Ammon's horn (tissue), 1 donor: ENCODE data around the gene PIGM.
A peak's percentile ranks its signal among the peaks of the same experiment; 100 is the strongest.

Source experiments
- DNase-seq: peaks from one replicate; pipeline ENCODE4 v3.0.0-alpha.2; 2016; ENCODE audit warnings: low spot score

PIGM gene

GRCh38 chr1:160031365-160032164, at the start of gene PIGM:
Gene PIGM, minus strand, starts transcription at chr1:160031990. Its CDS starts 251 bp downstream, at chr1:160031739.
- peak; percentile 94 for DNase-seq

DNA sequence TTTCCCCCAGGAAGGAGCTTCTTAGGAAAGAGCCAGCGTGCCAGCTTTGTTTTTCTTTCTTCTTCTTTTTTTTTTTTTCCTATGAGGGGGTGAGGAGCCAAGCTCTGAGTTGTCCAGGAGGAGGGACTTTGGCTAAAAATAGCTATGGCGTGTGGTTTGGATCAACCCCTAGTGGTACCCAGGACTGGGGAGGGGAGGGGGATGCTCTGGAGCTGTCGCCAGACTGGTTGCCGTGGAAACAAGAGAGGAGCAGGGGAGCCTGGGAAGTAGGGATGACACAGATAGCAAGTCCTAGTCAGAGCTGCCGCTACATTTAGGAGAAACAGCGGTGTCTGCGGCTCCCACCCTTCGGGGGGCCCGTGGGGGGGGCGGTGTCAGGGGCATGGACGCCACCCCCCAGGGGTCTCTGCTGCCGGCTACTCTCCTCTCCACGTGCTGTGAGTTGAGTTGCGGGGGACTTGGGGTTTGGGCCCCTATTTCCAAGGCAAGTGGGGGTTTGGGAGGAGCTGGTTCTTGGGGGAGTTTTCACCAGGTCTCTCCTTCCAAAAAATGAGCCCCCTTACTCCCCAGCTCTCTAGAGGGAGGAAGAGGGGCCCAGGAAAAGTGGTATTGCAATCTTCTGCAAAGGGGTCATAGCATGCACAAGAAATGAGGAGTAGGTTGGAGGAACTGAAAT, 49.6 kb upstream of the PIGM start, which contains the start of gene KCNJ9:
KCNJ9 (plus strand) TSS at position 278 of the 676 bp plus-strand sequence. CDS start 2,493 bp downstream, outside the sequence.
- peak; percentile 96 for DNase-seq

DNA sequence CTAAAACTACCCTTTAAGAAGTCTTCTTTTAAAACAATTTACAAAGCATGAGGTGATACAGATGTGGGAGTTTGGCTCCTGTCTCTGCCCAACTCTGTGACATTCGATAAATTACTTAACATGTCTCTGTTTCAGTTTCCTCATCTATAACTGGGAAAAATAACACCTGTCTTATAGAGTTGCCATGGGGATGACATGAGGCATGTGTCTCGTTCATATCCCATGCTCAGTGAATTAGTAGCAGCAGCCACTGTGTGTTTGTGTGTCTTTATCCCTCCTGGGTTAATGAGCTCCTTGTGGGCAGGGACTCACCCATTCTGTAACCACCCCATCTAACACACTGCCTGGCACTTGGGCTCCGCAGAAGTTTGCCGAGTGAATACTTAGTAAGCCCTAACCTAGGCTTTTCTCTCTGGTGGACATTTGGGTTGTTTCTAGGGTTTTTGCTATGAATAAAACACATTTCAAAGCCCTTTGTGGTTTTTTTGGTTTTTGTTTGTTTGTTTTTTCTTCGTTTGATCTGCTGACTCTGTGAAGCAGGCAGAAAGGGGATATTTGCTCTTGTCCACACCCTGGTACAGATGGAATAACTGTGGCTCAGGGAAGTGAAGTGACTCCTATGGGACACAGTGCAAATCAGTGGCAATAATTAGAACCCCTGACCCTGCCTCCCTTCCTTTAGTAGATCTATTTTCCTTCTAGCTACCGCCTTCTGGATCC, 48.8 kb upstream of the PIGM start:
- DNase-seq: no peak

DNA sequence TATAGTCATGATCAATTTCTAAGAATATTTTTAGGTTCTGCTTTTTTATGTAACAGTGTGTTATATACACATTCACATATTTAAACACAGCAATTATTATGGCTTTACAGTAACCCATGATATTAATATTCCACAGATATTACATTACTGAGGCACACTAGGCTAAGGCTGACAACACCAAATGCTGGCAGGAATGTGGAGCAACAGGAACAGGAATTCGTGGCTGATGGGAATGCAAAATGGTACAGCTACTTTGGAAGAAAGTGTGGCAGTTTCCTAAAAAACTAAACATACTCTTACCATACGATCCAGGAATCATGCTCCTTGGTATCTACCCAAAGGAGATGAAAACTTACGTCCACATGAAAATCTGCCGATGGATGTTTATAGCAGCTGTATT, 47.7 kb upstream of the PIGM start:
- DNase-seq: no peak

DNA sequence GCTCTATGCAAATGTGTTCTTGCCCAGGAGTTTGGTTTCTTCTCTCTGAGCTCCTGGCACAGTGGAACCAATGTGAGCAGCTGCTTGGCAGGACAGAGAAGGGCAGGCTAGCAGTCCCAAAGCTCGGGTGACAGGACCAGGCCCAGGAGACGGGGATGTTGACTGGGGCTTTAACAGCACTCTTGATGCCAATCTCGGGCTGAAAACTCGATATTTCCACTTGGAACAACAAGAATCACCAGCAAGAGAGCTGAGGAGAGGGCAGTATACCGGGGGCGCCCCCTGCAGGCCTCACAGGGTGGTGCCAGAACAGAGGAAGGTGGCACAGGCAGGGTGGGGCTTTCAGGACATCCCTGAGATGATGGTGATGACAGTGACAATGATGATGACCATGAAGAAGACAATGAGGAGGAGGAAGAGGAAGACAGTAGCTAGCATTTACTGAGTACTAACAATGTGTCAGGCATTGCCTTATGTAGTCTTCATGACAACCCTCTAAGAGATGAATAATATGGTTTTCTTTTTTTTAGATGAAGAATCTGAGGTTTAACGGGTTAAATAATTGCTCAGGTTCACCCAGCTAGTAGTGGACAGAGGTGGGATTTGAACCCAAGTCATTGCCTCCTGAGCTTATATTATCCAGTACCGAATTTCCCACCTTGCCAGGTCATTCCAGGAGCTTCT, 46.9 kb upstream of the PIGM start:
- peak; percentile 83 for DNase-seq

DNA sequence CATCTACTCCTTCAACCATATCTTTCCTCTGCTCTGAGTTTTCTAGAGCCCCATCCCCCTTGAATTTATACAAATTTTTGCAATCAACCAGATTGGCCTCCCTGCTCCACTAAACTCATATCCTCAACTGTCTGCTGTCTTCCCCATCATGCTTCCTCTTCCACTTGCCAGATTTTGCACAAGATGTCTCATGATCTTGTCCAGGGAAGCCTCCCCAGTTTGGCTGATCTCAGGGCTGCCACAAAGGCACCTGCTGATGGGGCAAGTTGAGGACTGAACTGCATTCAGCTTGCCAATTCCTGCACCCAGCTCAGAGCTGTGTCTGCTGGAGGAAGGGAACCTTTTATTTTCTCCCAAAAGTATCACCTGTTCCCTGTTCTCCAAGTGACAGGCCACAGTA, 45.7 kb upstream of the PIGM start:
- DNase-seq: no peak

DNA sequence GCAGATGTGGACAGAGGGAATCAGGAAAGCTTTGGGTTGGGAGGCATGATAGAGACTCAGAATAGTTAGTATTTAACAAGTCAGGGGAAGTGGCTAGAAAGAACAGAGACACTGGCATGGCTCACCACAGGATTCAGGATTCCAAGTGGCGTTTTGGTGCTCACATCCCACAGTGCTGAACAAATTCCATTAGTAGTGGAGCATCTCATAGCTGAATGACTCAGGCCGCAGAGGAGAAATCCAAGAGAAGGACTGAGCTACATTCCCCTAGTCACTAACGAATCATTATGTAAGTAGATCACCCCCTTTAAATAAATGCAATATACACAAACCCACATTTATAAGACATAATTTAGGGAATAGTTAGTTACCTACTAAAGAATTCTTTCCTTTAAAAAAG, 44.5 kb upstream of the PIGM start:
- no peak for DNase-seq

- DNase-seq: no peak
Observed at GRCh38 chr1:160075836-160076235, 44.0 kb upstream of the PIGM start.

DNA sequence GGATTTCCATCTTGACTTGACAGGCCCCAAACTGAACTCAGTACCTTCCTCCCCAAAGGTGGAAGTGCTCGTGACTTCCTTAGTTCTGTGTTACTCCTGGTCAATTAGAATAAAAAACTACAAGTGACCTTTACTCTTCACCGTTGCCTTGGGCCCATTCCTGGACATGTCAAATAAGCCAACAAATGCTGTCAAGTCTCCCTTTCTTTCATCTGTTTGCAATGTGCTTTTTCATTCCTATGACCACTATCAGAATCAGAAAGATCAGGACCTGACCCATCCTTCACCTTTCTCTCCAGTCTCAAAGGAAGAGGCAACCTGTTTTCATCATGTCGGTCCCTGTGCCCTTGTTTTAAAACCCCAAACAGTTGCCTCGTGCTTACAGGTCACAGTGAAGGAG, 43.1 kb upstream of the PIGM start:
- DNase-seq: no peak

DNA sequence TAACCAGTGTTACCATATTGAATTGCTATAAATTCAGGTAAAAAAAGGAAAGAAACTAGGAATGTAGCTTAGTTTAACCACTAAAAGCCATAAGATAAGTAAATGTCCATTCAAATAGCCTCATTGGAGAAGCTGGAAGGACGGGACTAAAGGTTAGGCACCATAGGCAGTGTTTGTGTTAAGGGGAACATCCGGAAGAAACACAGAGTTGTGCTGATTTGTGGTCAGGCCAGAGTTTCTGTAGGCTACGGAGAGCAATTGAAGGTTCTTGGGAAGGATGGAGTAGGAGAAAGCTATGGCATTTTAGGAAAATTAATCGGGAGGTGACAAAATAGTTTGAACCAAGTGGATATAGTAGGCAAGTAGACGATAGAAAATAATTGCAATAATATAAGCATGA, 39.5 kb upstream of the PIGM start:
- no peak for DNase-seq

DNA sequence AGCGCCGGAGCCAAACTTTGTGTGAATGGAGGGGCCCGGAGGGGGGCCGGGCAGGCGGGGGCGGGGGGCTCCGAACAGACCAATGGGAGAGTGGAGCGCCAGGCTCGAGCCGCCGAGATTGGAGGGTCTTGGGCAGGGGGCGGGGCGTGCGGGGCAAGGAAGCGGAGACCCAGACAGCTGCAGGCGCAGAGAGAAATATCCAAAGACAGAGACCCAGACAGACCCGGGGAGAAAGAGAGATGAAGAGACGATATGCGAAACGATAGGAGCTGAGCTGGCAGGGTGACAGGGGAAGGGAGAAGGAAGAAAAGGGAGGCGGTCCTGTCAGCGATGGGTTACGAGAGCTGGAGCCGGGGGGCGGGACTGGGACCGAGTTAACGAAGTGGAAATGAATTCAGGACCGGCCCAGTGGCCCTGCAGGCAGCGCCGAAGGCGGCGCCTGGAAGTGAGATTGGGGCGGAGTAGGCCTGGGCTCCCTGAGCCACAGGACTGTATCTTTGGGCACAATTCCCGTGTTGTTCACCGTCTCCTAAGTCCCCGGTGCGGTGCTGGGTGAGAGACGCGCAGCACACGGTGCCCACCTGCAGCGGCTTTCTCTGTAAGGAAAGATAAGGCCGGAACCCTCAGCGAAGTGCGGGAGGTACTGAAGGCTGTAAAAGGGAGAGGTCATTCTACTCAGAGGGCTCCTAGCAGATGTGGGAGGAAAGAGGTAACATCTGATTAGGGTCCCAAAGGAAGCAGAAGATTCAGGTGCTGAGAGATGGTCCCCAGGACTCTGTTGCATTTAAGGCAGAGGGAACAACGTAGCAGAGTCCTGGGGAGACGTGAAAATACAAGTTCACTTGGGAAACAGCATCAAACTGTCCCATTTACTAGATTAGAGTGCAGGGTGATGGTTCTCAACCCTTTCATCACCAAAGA, 38.7 kb upstream of the PIGM start:
- peak; percentile 96 for DNase-seq

- no peak for DNase-seq
Observed at GRCh38 chr1:160069460-160070231, 37.9 kb upstream of the PIGM start, which contains the start of gene KCNJ10. Gene KCNJ10, minus strand, starts transcription at chr1:160070160. Its CDS starts 27,628 bp downstream, at chr1:160042532.

DNA sequence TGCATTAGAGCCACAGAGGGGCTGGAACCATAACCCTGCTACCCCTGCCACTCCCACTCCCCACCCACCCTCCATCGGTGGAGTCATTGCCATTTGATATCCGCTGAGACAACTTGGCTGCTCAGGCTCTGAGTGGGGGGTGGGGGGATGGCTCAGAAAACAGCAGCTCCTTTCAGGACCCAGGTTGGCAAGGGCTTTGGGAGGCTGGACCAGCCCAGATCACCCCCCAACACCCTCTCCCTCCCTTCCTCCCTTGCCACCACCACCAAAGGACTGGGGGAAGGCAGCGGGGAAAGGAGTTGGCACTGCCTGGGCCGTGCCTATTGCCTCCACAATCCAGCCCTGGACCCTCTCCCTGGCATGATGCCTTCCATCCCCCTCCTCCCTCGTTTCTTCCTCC, 36.4 kb upstream of the PIGM start:
- DNase-seq: peak; percentile 97

GRCh38 chr1:160066829-160067745, 35.3 kb upstream of the PIGM start:
- DNase-seq: no peak

- no peak for DNase-seq
Observed at GRCh38 chr1:160064746-160065145, 33.0 kb upstream of the PIGM start.

GRCh38 chr1:160064164-160064563, 32.4 kb upstream of the PIGM start:
- DNase-seq: no peak

GRCh38 chr1:160063176-160063575, 31.4 kb upstream of the PIGM start:
- no peak for DNase-seq

DNA sequence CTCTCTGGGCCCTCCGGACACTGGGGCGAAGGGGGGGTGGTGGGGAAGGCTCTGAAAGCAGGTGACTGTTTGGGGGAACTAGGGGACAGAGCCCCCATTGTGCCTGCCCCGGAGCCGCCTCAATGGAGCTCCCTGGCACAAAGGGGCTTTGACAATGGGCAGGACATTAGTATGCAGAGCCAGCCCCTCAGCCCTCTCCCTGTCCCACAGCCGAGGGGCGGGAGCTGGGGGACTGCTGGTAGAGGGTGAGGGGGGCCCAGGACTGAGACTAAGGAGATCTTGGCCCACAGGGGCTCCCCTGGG, 30.4 kb upstream of the PIGM start:
- DNase-seq: peak; percentile 98
